GM12892 (cell line): ENCODE results near the gene EFR3B.

ENCODE experiments used
- DNase-seq: peaks from one replicate; pipeline ENCODE4 v3.0.0; 2011; ENCODE audit not compliant: insufficient read length
- FAIRE-seq: peaks from 2 replicates; lab custom pipeline; 2011; peaks lifted over from hg19 to GRCh38; lab: Jason Lieb, UNC
- POLR2A ChIP-seq: IDR thresholded peaks from 2 replicates; pipeline ENCODE4 v1.6.1; 2011; ENCODE audit warnings: low read depth, low read length, control low read depth
- POLR2AphosphoS5 ChIP-seq: IDR thresholded peaks from 2 replicates; pipeline ENCODE4 v1.6.1; 2011; ENCODE audit warnings: low read depth, low read length, control low read depth
- TAF1 ChIP-seq: IDR thresholded peaks from 2 replicates; pipeline ENCODE4 v1.6.1; 2011; ENCODE audit warnings: low read depth, mild to moderate bottlenecking, control low read depth, low read length, borderline replicate concordance

The EFR3B gene

GRCh38 chr2:25056098-25056821 lies 14.4 kb downstream of the EFR3B start:
- TF ChIP-seq POLR2AphosphoS5 (no peak), POLR2A (no peak), TAF1 (no peak)
- FAIRE-seq (no peak), DNase-seq (no peak)

- FAIRE-seq (no peak), DNase-seq (no peak)
- TF ChIP-seq TAF1, result no peak
- no peak for TF ChIP-seq POLR2AphosphoS5
- no peak for TF ChIP-seq POLR2A
Observed at GRCh38 chr2:25062511-25062917, 20.6 kb downstream of the EFR3B start.

- TF ChIP-seq POLR2AphosphoS5 (no peak), TAF1 (no peak), POLR2A (0 out of 2 replicates have a peak, but pooled peaks have one; percentile 26)
- DNase-seq, result peak; percentile 46
- FAIRE-seq, result peak; percentile 40
Observed at GRCh38 chr2:25063876-25064660, 22.2 kb downstream of the EFR3B start.

GRCh38 chr2:25065768-25066167 lies 23.9 kb downstream of the EFR3B start:
- no peak for DNase-seq
- no peak for FAIRE-seq

GRCh38 chr2:25066455-25066854 lies 24.6 kb downstream of the EFR3B start:
- TF ChIP-seq POLR2AphosphoS5 (no peak), TAF1 (no peak), POLR2A (no peak)
- FAIRE-seq (no peak), DNase-seq (no peak)

More at GRCh38 chr2:25065768-25066167, 23.9 kb downstream of the EFR3B start:
- TF ChIP-seq POLR2AphosphoS5 (no peak), TAF1 (no peak), POLR2A (no peak)

- TF ChIP-seq TAF1 (no peak), POLR2AphosphoS5 (no peak), POLR2A (no peak)
- FAIRE-seq (no peak), DNase-seq (no peak)
Observed at GRCh38 chr2:25068217-25068616, 26.3 kb downstream of the EFR3B start.

GRCh38 chr2:25071966-25072365 lies 30.1 kb downstream of the EFR3B start:
- no peak for TF ChIP-seq POLR2AphosphoS5
- no peak for TF ChIP-seq TAF1
- TF ChIP-seq POLR2A, result no peak
- DNase-seq, result no peak
- FAIRE-seq, result no peak

GRCh38 chr2:25072606-25073005 lies 30.7 kb downstream of the EFR3B start:
- FAIRE-seq, result no peak
- TF ChIP-seq POLR2AphosphoS5, result no peak
- TF ChIP-seq TAF1, result no peak
- no peak for TF ChIP-seq POLR2A
- DNase-seq, result no peak

GRCh38 chr2:25073025-25073424 lies 31.1 kb downstream of the EFR3B start:
- FAIRE-seq (no peak), DNase-seq (no peak)
- TF ChIP-seq TAF1 (no peak), POLR2A (no peak), POLR2AphosphoS5 (no peak)

GRCh38 chr2:25073914-25074313 lies 32.0 kb downstream of the EFR3B start:
- FAIRE-seq (no peak), DNase-seq (no peak)
- TF ChIP-seq TAF1, result no peak
- no peak for TF ChIP-seq POLR2A
- TF ChIP-seq POLR2AphosphoS5, result no peak

GRCh38 chr2:25074826-25075225 lies 33.0 kb downstream of the EFR3B start:
- FAIRE-seq (no peak), DNase-seq (no peak)
- TF ChIP-seq TAF1 (no peak), POLR2A (no peak), POLR2AphosphoS5 (no peak)

- TF ChIP-seq POLR2A (no peak), TAF1 (no peak), POLR2AphosphoS5 (no peak)
- no peak for FAIRE-seq
- DNase-seq, result no peak
Observed at GRCh38 chr2:25076749-25077148, 34.9 kb downstream of the EFR3B start.

- DNase-seq, result no peak
- TF ChIP-seq TAF1 (no peak), POLR2A (no peak), POLR2AphosphoS5 (no peak)
- FAIRE-seq, result no peak
Observed at GRCh38 chr2:25077789-25078169, 35.9 kb downstream of the EFR3B start.
